Choroid plexus epithelial cell (primary cell): Measurements from ENCODE around the gene COL18A1.

Experiments used
- DNase-seq: peaks from one replicate; pipeline ENCODE4 v3.0.0-alpha.2; 2010; ENCODE audit warnings: low read depth
- H3K4me3 ChIP-seq: 2 replicates; pipeline ENCODE4 v1.5.1; 2011; ENCODE audit warnings: low read depth, mild to moderate bottlenecking, control low read depth, low read length, moderate library complexity
- TF ChIP-seq, protein P1 (sequence below): conservative IDR thresholded peaks from 2 replicates; pipeline ENCODE4 v1.5.1; 2011; ENCODE audit warnings: low read depth, mild to moderate bottlenecking, control low read depth, inconsistent platforms, low read length, moderate library complexity

Gene COL18A1

DNA sequence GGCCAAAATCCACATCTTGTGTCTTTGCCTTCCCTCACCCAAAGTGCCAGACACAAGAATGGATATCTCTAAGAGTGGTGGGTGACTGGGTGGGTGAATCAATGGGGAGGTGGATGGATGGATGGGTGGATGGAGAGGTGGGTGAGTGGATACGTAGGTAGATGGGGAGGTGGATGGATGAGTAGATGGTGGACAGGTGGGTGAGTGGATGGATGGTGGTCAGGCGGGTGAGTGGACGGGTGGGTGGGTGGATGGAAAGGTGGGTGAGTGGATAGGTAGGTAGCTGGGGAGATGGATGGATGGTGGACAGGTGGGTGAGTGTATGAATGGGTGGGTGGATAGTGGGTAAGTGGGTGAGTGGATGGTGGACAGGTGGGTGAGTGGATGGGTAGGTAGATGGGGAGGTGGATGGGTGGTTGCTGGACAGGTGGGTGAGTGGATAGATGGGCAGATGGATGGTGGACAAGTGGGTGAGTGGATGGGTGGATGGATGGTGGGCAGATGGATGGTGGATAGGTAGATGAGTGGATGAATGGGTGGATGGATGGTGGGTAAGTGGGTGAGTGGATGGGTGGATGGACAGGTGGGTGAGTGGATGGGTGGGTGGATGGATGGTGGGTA lies 103.0 kb downstream of the COL18A1 start:
- TF ChIP-seq, protein P1, sequence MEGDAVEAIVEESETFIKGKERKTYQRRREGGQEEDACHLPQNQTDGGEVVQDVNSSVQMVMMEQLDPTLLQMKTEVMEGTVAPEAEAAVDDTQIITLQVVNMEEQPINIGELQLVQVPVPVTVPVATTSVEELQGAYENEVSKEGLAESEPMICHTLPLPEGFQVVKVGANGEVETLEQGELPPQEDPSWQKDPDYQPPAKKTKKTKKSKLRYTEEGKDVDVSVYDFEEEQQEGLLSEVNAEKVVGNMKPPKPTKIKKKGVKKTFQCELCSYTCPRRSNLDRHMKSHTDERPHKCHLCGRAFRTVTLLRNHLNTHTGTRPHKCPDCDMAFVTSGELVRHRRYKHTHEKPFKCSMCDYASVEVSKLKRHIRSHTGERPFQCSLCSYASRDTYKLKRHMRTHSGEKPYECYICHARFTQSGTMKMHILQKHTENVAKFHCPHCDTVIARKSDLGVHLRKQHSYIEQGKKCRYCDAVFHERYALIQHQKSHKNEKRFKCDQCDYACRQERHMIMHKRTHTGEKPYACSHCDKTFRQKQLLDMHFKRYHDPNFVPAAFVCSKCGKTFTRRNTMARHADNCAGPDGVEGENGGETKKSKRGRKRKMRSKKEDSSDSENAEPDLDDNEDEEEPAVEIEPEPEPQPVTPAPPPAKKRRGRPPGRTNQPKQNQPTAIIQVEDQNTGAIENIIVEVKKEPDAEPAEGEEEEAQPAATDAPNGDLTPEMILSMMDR: no peak
- DNase-seq: no peak
- H3K4me3 ChIP-seq: no peak overlapping the region

GRCh38 chr21:45508607-45509565 lies 103.9 kb downstream of the COL18A1 start:
- H3K4me3 ChIP-seq: no peak overlapping the region
- no peak for DNase-seq
- TF ChIP-seq, protein P1: no peak

GRCh38 chr21:45509566-45510465 lies 104.9 kb downstream of the COL18A1 start:
- H3K4me3 ChIP-seq: no peak overlapping the region
- no peak for DNase-seq
- TF ChIP-seq, protein P1: no peak

- no peak overlapping the region for H3K4me3 ChIP-seq
- DNase-seq: no peak
- TF ChIP-seq, protein P1: no peak
Observed at GRCh38 chr21:45510466-45510955, 105.5 kb downstream of the COL18A1 start.

DNA sequence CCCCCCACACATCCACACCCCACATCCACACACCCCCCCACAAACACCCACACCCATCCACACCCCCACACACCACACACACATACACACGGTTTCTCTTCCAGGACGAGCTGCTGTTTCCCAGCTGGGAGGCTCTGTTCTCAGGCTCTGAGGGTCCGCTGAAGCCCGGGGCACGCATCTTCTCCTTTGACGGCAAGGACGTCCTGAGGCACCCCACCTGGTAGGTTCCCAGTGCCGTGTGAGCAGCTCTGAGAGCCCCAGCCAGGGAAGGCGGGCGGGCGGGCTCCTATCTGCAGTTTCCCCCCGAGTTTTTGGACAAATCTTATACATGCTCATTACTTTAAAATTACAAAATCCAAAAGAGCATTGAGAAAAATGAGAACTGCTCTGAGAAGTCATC lies 106.0 kb downstream of the COL18A1 start:
- TF ChIP-seq, protein P1: no peak
- H3K4me3 ChIP-seq: no peak overlapping the region
- DNase-seq: no peak

DNA sequence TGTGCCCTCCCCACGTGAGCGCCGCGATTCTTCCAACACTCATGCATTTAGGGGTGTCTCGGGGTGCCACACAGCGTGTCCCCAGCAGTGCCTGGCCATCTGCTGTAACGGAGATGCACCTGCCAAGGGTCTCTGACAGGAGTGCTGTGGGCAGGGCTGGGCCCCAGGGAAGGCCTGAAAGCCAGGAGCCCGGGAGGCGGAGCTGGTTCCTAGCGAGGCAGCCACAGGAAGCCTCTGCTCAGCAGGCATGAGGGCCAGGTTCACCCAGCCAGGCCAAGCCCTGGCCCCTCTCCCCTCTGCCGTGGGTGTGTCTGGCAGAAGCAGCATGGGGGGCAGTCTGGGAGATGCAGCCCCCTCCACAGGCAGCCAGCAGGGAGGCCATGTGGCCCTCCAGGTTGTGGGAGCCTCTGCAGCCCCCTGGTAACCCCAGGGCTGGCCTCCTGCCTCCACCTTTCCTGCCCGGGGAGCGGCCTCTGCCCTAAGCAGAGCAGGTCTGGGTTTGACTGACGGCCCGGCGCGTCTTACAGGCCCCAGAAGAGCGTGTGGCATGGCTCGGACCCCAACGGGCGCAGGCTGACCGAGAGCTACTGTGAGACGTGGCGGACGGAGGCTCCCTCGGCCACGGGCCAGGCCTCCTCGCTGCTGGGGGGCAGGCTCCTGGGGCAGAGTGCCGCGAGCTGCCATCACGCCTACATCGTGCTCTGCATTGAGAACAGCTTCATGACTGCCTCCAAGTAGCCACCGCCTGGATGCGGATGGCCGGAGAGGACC lies 106.9 kb downstream of the COL18A1 start:
- H3K4me3 ChIP-seq: no peak overlapping the region
- TF ChIP-seq, protein P1: no peak
- DNase-seq: no peak
